ENCODE data around the gene TRPM5. TPM values are rescaled to one million over a fixed set of nuclear protein-coding genes. Genes with fewer than 3 reads are reported as not detected.

The TRPM5 gene
- total RNA-seq, 4 donors from 2014 or later, result 8.1 to 24.2 (median 16.3) TPM

DNA sequence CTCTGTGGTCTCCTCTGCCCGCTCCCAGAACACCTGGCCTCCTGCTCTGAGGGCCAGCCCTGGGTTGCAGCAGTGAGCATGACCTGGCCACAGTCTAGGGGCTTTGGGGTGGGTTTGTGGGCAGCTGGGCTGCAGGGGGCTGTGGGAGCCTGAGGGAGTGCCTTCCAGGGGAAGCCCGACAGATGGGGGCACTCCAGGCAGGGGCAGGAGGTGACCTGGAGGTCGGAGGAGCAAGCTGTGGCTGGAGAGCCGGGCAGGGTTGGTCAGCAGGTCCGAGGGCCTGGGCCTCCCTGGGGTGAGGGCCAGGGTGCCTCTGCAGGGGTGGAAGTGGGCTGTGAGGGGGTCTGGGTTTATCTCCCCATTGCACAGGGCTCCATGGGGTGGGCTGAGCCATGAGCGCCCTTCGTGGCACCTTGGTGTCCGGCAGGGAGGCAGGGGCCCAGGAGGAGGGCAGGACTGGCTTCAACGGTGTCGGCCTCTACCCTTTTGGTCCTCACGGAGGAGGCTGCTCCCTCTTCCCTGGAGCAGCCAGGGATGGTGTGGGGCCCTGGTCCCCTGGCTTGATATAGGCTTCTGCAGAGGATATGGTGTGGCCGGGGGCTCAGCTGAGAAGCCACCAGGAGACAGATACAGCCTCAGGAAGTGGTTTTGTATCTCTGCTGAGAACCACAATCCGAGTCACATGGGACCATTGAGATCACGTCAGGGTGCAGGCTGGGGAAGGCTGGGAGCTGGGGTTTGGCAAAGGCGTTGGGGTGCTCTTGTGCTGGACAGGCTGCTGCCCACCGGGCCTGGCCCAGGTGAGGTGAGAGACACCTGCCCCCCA lies 22.8 kb upstream of the TRPM5 start:
- peak overlapping the region in 1 of 4 donors; percentile 38 for H3K27ac ChIP-seq
- no peak for TF ChIP-seq POLR2A (IDR thresholded peaks at IDR 0.05)
- TF ChIP-seq, protein P1, sequence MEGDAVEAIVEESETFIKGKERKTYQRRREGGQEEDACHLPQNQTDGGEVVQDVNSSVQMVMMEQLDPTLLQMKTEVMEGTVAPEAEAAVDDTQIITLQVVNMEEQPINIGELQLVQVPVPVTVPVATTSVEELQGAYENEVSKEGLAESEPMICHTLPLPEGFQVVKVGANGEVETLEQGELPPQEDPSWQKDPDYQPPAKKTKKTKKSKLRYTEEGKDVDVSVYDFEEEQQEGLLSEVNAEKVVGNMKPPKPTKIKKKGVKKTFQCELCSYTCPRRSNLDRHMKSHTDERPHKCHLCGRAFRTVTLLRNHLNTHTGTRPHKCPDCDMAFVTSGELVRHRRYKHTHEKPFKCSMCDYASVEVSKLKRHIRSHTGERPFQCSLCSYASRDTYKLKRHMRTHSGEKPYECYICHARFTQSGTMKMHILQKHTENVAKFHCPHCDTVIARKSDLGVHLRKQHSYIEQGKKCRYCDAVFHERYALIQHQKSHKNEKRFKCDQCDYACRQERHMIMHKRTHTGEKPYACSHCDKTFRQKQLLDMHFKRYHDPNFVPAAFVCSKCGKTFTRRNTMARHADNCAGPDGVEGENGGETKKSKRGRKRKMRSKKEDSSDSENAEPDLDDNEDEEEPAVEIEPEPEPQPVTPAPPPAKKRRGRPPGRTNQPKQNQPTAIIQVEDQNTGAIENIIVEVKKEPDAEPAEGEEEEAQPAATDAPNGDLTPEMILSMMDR (IDR thresholded peaks at IDR 0.05), result no peak

DNA sequence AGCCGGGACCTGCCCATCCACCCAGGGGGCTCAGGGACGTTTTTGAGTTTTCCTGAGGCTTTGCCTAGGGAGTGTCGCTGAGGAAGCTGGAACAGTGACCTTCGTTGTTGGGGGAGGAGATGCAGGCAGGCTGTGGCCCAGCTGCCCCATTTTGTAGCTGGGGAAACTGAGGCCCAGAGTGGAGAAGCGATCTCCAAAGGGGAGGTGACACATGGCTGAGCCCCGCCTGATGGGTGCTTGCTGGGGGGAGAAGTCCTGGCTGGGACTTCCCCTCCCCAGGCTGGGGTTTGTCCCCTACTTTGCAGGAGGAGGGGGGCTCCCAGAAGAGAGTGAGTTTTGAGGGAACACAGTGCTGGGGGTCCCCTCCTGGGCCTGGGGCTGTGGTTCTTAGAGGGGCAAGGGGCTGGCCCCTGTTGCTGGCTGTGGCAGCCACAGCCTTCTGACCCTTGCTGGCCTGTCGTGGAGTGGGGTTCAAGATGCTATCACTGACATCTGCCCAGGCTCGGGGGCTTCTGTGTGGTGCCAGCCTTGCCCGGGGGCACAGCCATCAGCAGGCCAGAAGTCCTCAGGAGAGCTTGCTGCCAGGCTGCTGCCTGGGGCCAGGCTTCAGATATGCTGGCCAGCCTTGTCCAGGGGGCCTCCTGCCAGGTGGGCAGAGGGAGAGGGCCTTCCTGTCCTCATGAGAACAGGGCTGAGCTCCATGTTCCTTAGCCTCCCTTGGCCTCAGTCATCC lies 21.9 kb upstream of the TRPM5 start:
- H3K36me3 ChIP-seq, result no peaks in the 10 kb centered on the region
- DNase-seq, result no peak
- H3K4me3 ChIP-seq, result peak overlapping the region in 1 of 4 donors; percentile 9
- H3K4me1 ChIP-seq, result peaks cover 15 to 54% (median 35%) of the 10 kb centered on the region in 4 donors
- peak overlapping the region in 1 of 4 donors; percentile 38 for H3K27ac ChIP-seq
- H3K27me3 ChIP-seq, result no peaks in the 10 kb centered on the region
- TF ChIP-seq, protein P1 (IDR thresholded peaks at IDR 0.05), result no peak
- TF ChIP-seq POLR2A (IDR thresholded peaks at IDR 0.05), result no peak
- no peaks in the 10 kb centered on the region for H3K9me3 ChIP-seq

More for the DNA sequence above, 22.8 kb upstream of the TRPM5 start:
- no peaks in the 10 kb centered on the region for H3K9me3 ChIP-seq
- H3K36me3 ChIP-seq, result no peaks in the 10 kb centered on the region
- peaks cover 15 to 49% (median 34%) of the 10 kb centered on the region in 4 donors for H3K4me1 ChIP-seq
- peak overlapping the region in 1 of 4 donors; percentile 9 for H3K4me3 ChIP-seq
- peak in 2 of 3 donors; percentile 80 to 84 for DNase-seq
- H3K27me3 ChIP-seq, result no peaks in the 10 kb centered on the region

DNA sequence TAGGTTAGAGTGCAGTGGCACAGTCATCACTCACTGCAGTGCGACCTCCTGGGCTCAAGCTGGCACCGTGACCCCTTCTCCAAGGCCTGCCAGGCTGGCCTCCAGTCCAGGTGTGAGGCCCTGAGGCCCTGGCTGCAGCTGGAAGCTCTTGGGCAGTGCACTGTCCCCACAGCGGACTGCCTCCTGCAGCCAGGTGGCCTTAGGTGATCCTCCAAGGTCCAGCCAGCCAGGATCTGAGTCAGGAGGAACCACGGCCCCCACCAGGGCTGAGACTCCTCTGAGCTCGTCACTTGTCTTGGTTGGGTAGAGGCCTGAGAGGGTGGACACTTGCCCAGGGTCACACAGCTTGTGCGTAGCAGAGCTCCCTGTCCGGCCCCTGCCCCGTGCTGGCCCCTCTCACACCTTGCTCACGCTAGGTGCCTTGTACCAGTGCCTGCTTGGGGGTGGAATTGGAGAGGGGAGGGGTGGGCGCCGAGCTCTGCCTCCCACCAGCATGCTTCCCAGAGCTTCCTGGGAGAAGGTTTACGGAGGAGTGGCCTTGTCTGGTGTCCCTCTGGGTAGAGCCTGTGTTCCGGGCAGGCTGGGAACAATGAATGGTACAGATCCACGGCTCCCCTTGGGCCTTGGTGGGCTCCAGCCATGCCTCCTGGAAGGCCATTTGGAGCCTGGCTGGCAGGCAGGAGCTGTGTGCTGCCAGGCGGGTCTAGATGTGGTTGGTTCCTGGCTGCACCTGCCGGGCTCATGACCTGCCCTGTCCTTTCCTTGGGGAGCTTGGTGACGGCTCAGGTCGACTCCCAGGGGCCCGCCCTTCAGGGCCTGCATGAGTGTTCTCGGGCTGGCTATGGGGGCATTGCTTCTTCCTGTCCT lies 21.1 kb upstream of the TRPM5 start:
- H3K9me3 ChIP-seq, result no peaks in the 10 kb centered on the region
- no peaks in the 10 kb centered on the region for H3K36me3 ChIP-seq
- TF ChIP-seq, protein P1 (IDR thresholded peaks at IDR 0.05), result no peak
- TF ChIP-seq POLR2A (IDR thresholded peaks at IDR 0.05), result no peak
- H3K27ac ChIP-seq, result peak overlapping the region in 1 of 4 donors; percentile 17
- no peaks in the 10 kb centered on the region for H3K27me3 ChIP-seq
- H3K4me3 ChIP-seq, result no peak overlapping the region
- H3K4me1 ChIP-seq, result peaks cover 18 to 62% (median 39%) of the 10 kb centered on the region in 4 donors
- DNase-seq, result peak in 1 of 3 donors; percentile 14

DNA sequence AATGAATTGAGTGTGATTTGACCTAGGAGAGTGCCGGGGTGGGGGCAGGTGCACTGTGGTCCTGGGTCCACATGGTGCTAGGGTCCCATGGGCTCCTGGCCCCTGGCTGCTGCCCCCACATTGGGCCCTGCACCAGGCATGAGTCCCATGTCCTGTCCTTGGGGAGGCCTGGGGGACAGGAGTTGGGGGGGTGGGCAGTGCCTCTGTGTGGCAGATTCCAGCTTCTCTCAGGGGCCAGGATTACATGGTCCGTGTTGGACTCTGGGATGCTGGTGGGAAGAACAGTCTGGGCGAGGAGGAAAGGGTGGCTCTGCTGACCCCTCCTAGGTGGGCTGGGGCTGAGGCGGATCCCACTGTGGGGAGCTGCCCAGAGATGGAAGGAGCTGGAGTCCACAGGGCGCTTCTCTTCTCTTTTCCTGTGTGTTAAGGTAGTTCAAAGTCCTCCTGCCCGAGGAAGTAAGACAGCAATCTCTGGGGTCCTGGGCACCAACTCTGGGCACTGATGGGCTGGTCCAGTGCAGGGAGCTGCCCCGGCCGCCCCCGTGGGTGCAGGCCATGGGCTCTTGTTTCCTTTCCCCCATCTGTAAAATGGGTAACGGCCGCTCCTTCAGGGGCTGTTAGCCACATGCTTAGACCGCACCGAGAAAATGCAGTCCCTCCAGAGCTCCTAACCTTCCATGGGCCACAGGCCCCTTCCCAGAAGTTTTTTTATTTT lies 20.3 kb upstream of the TRPM5 start:
- Histone ChIP-seq H3K27ac (peak overlapping the region in 3 of 4 donors; percentile 17 to 52 (median 32)), H3K36me3 (no peaks in the 10 kb centered on the region), H3K27me3 (no peaks in the 10 kb centered on the region), H3K4me1 (peaks cover 25 to 70% (median 45%) of the 10 kb centered on the region in 4 donors), H3K9me3 (no peaks in the 10 kb centered on the region), H3K4me3 (no peak overlapping the region)
- TF ChIP-seq, protein P1 (IDR thresholded peaks at IDR 0.05), result no peak
- TF ChIP-seq POLR2A (IDR thresholded peaks at IDR 0.05), result peak in 1 of 2 donors; percentile 21
- DNase-seq, result peak in 1 of 3 donors; percentile 12

Measured in Peyer's patch (tissue), 4 donors.